Measurements from ENCODE around the gene TBC1D17. TPM values are rescaled to one million over a fixed set of nuclear protein-coding genes. Genes with fewer than 3 reads are reported as not detected.

Gene TBC1D17
- polyA plus RNA-seq, 1 donor from 2014 or later, result 13.1 TPM

GRCh38 chr19:49829721-49830120 is 47.8 kb upstream of the TBC1D17 start:
- H3K9me2 ChIP-seq (ENCODE audit: insufficient read depth, low read length), result no peaks in the 10 kb centered on the region
- H3K9me3 ChIP-seq (ENCODE audit: low read length), result no peaks in the 10 kb centered on the region
- H3K27me3 ChIP-seq (ENCODE audit: insufficient read depth, low read depth, low read length), result no peaks in the 10 kb centered on the region
- H3K4me3 ChIP-seq (ENCODE audit: low read length), result no peak overlapping the region
- no peak overlapping the region for H3K9ac ChIP-seq (ENCODE audit: low read length)
- no peak overlapping the region for H3K4me2 ChIP-seq (ENCODE audit: low read length)
- H3K27ac ChIP-seq (ENCODE audit: low read length), result no peak overlapping the region
- H2AFZ ChIP-seq (ENCODE audit: low read depth, low read length), result no peak overlapping the region
- no peaks in the 10 kb centered on the region for H3F3A ChIP-seq (ENCODE audit: insufficient read depth, low read length, poor library complexity, severe bottlenecking)
- TF ChIP-seq EP300 (conservative IDR thresholded peaks at IDR 0.05; ENCODE audit: poor library complexity, severe bottlenecking) (no peak), MXI1 (conservative IDR thresholded peaks at IDR 0.05; ENCODE audit: poor library complexity, severe bottlenecking) (no peak), SMC3 (conservative IDR thresholded peaks at IDR 0.05; ENCODE audit: poor library complexity) (no peak), TAF1 (IDR thresholded peaks at IDR 0.05; ENCODE audit: low read depth) (no peak), RAD21 (conservative IDR thresholded peaks at IDR 0.05) (no peak), REST (IDR thresholded peaks at IDR 0.05; ENCODE audit: borderline replicate concordance) (no peak), EZH2 (IDR thresholded peaks at IDR 0.05; ENCODE audit: borderline replicate concordance, insufficient read depth, low read length, poor library complexity, severe bottlenecking) (no peak), POLR2AphosphoS5 (IDR thresholded peaks at IDR 0.05) (no peak), CTCF (IDR thresholded peaks at IDR 0.05; ENCODE audit: poor library complexity, severe bottlenecking) (no peak)
- H3K79me2 ChIP-seq (replicated peaks; ENCODE audit: insufficient read depth, low read length), result no peaks in the 10 kb centered on the region
- no peaks in the 10 kb centered on the region for H3K36me3 ChIP-seq (ENCODE audit: insufficient read depth, low read length)
- H4K20me1 ChIP-seq (ENCODE audit: insufficient read depth), result no peaks in the 10 kb centered on the region

- Histone ChIP-seq H3K9me2 (ENCODE audit: insufficient read depth, low read length) (no peaks in the 10 kb centered on the region), H3K4me2 (ENCODE audit: low read length) (no peak overlapping the region), H4K20me1 (ENCODE audit: insufficient read depth) (no peaks in the 10 kb centered on the region), H3K27ac (ENCODE audit: low read length) (no peak overlapping the region), H3K9ac (ENCODE audit: low read length) (no peak overlapping the region), H3K27me3 (ENCODE audit: insufficient read depth, low read depth, low read length) (no peaks in the 10 kb centered on the region), H3K36me3 (ENCODE audit: insufficient read depth, low read length) (no peaks in the 10 kb centered on the region), H3K4me3 (ENCODE audit: low read length) (no peak overlapping the region), H2AFZ (ENCODE audit: low read depth, low read length) (no peak overlapping the region), H3K79me2 (replicated peaks; ENCODE audit: insufficient read depth, low read length) (no peaks in the 10 kb centered on the region), H3F3A (ENCODE audit: insufficient read depth, low read length, poor library complexity, severe bottlenecking) (no peaks in the 10 kb centered on the region), H3K9me3 (ENCODE audit: low read length) (no peaks in the 10 kb centered on the region)
- no peak for TF ChIP-seq SMC3 (conservative IDR thresholded peaks at IDR 0.05; ENCODE audit: poor library complexity)
- TF ChIP-seq REST (IDR thresholded peaks at IDR 0.05; ENCODE audit: borderline replicate concordance), result no peak
- no peak for TF ChIP-seq MXI1 (conservative IDR thresholded peaks at IDR 0.05; ENCODE audit: poor library complexity, severe bottlenecking)
- TF ChIP-seq POLR2AphosphoS5 (IDR thresholded peaks at IDR 0.05), result no peak
- TF ChIP-seq EP300 (conservative IDR thresholded peaks at IDR 0.05; ENCODE audit: poor library complexity, severe bottlenecking), result no peak
- TF ChIP-seq RAD21 (conservative IDR thresholded peaks at IDR 0.05), result no peak
- no peak for TF ChIP-seq TAF1 (IDR thresholded peaks at IDR 0.05; ENCODE audit: low read depth)
- no peak for TF ChIP-seq CTCF (IDR thresholded peaks at IDR 0.05; ENCODE audit: poor library complexity, severe bottlenecking)
- no peak for TF ChIP-seq EZH2 (IDR thresholded peaks at IDR 0.05; ENCODE audit: borderline replicate concordance, insufficient read depth, low read length, poor library complexity, severe bottlenecking)
These were observed 46.7 kb upstream of the TBC1D17 start for GRCh38 chr19:49830766-49831165.

All from neural cell (in vitro differentiated cells).